MM.1S (cell line): ENCODE data around the gene HS3ST2.

Experiments
- DNase-seq: peaks from one replicate; pipeline ENCODE4 v3.0.0-alpha.2; 2015
- H2AFZ ChIP-seq: fragments of 300-600 bp; sonication (generic); 2 replicates; pipeline ENCODE4 v1.6.0; 2016; ENCODE audit warnings: antibody characterized with exemption, low read length
- H3F3A ChIP-seq: fragments of 300-600 bp; sonication (generic); 2 replicates; pipeline ENCODE4 v1.6.1; 2016; ENCODE audit warnings: mild to moderate bottlenecking, antibody characterized with exemption, low read length, moderate library complexity, mixed read lengths; ENCODE audit not compliant: insufficient read depth
- H3K27ac ChIP-seq: fragments of 300-600 bp; sonication (generic); 2 replicates; pipeline ENCODE4 v1.5.1; 2016; ENCODE audit warnings: mild to moderate bottlenecking, low read length
- H3K27me3 ChIP-seq: fragments of 300-600 bp; sonication (generic); replicated peaks from 2 replicates; pipeline ENCODE4 v1.6.0; 2016; ENCODE audit warnings: low read length; ENCODE audit not compliant: insufficient read depth
- H3K36me3 ChIP-seq: fragments of 300-600 bp; sonication (generic); replicated peaks from 2 replicates; pipeline ENCODE4 v1.6.1; 2016; ENCODE audit warnings: mild to moderate bottlenecking, low read length, mixed read lengths; ENCODE audit not compliant: insufficient read depth
- H3K4me1 ChIP-seq: fragments of 300-600 bp; sonication (generic); 2 replicates; pipeline ENCODE4 v1.6.1; 2016; ENCODE audit warnings: low read length, mixed read lengths
- H3K4me2 ChIP-seq: fragments of 300-600 bp; sonication (generic); 2 replicates; pipeline ENCODE4 v1.6.0; 2016; ENCODE audit warnings: low read depth, low read length
- H3K4me3 ChIP-seq: fragments of 300-600 bp; sonication (generic); 2 replicates; pipeline ENCODE4 v1.5.1; 2016; ENCODE audit warnings: low read length, mixed read lengths
- H3K79me2 ChIP-seq: fragments of 300-600 bp; sonication (generic); 2 replicates; pipeline ENCODE4 v1.6.1; 2016; ENCODE audit warnings: mixed run types, low read length, mixed read lengths
- H3K9ac ChIP-seq: fragments of 300-600 bp; sonication (generic); 2 replicates; pipeline ENCODE4 v1.6.1; 2016; ENCODE audit warnings: low read length, mixed read lengths
- H3K9me2 ChIP-seq: fragments of 300-600 bp; sonication (generic); replicated peaks from 2 replicates; pipeline ENCODE4 v1.6.1; 2016; ENCODE audit warnings: mild to moderate bottlenecking, low read length, mixed read lengths; ENCODE audit not compliant: insufficient read depth
- H3K9me3 ChIP-seq: fragments of 300-600 bp; sonication (generic); replicated peaks from 2 replicates; pipeline ENCODE4 v1.6.1; 2016; ENCODE audit warnings: mild to moderate bottlenecking, low read length, mixed read lengths; ENCODE audit not compliant: insufficient read depth
- H4K20me1 ChIP-seq: fragments of 300-600 bp; sonication (generic); 2 replicates; pipeline ENCODE4 v1.6.1; 2016; ENCODE audit warnings: mild to moderate bottlenecking, low read length, moderate library complexity, mixed read lengths; ENCODE audit not compliant: insufficient read depth
- EZH2 ChIP-seq: fragments of 300-600 bp; sonication (generic); optimal IDR thresholded peaks from 2 replicates; pipeline ENCODE3; 2017; ENCODE audit warnings: low read depth, mild to moderate bottlenecking, antibody characterized with exemption, low read length, mixed read lengths
- EZH2phosphoT487 ChIP-seq: fragments of 300-600 bp; sonication (generic); IDR thresholded peaks from 2 replicates; pipeline ENCODE4 v1.6.1; 2018; ENCODE audit warnings: antibody characterized with exemption, low read length
- TF ChIP-seq, protein P1 (sequence below): fragments of 300-600 bp; sonication (generic); IDR thresholded peaks from 2 replicates; pipeline ENCODE4 v1.5.1; 2016; ENCODE audit warnings: antibody characterized with exemption, low read length, mixed read lengths

Gene HS3ST2

DNA sequence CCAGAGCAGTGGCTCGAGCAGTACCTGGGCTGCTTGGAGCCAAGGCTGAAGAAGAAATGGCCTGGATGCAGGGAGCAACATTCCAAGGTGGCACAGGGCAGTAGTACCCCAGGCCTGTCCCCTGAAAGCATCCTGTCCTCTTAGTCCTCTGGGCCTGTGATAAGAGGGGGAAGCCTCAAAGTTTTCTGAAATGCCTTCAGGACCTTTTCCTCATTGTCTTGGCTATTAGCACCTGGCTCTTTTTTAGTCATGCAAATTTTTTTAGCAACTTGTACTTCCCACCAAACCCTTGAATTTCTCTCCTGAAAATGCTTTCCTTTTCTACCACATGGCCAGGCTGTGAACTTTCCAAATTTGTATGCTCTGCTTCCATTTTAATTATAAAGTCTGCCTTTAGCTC lies 148.9 kb downstream of the HS3ST2 start:
- H3K27ac ChIP-seq = no peak overlapping the region
- H4K20me1 ChIP-seq = no peaks in the 10 kb centered on the region
- H3K9me2 ChIP-seq = no peaks in the 10 kb centered on the region
- DNase-seq = no peak
- no peaks in the 10 kb centered on the region for H3K4me1 ChIP-seq
- H2AFZ ChIP-seq = no peak overlapping the region
- H3K4me3 ChIP-seq = no peak overlapping the region
- no peaks in the 10 kb centered on the region for H3K9me3 ChIP-seq
- no peak overlapping the region for H3K9ac ChIP-seq
- no peaks in the 10 kb centered on the region for H3K36me3 ChIP-seq
- no peaks in the 10 kb centered on the region for H3K27me3 ChIP-seq
- no peaks in the 10 kb centered on the region for H3F3A ChIP-seq
- H3K4me2 ChIP-seq = no peak overlapping the region
- H3K79me2 ChIP-seq = no peaks in the 10 kb centered on the region
- TF ChIP-seq EZH2 (no peak), EZH2phosphoT487 (no peak)
- TF ChIP-seq, protein P1, sequence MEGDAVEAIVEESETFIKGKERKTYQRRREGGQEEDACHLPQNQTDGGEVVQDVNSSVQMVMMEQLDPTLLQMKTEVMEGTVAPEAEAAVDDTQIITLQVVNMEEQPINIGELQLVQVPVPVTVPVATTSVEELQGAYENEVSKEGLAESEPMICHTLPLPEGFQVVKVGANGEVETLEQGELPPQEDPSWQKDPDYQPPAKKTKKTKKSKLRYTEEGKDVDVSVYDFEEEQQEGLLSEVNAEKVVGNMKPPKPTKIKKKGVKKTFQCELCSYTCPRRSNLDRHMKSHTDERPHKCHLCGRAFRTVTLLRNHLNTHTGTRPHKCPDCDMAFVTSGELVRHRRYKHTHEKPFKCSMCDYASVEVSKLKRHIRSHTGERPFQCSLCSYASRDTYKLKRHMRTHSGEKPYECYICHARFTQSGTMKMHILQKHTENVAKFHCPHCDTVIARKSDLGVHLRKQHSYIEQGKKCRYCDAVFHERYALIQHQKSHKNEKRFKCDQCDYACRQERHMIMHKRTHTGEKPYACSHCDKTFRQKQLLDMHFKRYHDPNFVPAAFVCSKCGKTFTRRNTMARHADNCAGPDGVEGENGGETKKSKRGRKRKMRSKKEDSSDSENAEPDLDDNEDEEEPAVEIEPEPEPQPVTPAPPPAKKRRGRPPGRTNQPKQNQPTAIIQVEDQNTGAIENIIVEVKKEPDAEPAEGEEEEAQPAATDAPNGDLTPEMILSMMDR = no peak
